ENCODE results near the gene EPB41. TPM values are rescaled to one million over a fixed set of nuclear protein-coding genes. Genes with fewer than 3 reads are reported as not detected.
"Not testable (repeated sequence)": the region's sequence is repeated elsewhere in the genome, so short reads cannot be mapped to it uniquely, and the experiment has no call there.

The EPB41 gene
- total RNA-seq, 1 donor from 2014 or later = 82.9 TPM

GRCh38 chr1:29064064-29064463, 149.7 kb downstream of the EPB41 start:
- no peak for DNase-seq (ENCODE audit: extremely low spot score, unreplicated experiment)
- H3K4me3 Mint-ChIP-seq = no peak overlapping the region
- H3K9me3 Mint-ChIP-seq = no peaks in the 10 kb centered on the region
- peaks cover 3% of the 10 kb centered on the region for H3K4me1 Mint-ChIP-seq (ENCODE audit: unreplicated experiment)
- H3K36me3 Mint-ChIP-seq = peaks cover 4% of the 10 kb centered on the region
- no peak overlapping the region for H3K27ac Mint-ChIP-seq
- no peaks in the 10 kb centered on the region for H3K27me3 Mint-ChIP-seq
- TF ChIP-seq, protein P1, sequence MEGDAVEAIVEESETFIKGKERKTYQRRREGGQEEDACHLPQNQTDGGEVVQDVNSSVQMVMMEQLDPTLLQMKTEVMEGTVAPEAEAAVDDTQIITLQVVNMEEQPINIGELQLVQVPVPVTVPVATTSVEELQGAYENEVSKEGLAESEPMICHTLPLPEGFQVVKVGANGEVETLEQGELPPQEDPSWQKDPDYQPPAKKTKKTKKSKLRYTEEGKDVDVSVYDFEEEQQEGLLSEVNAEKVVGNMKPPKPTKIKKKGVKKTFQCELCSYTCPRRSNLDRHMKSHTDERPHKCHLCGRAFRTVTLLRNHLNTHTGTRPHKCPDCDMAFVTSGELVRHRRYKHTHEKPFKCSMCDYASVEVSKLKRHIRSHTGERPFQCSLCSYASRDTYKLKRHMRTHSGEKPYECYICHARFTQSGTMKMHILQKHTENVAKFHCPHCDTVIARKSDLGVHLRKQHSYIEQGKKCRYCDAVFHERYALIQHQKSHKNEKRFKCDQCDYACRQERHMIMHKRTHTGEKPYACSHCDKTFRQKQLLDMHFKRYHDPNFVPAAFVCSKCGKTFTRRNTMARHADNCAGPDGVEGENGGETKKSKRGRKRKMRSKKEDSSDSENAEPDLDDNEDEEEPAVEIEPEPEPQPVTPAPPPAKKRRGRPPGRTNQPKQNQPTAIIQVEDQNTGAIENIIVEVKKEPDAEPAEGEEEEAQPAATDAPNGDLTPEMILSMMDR (conservative IDR thresholded peaks at IDR 0.05) = no peak

- Mint-ChIP-seq H3K4me1 (ENCODE audit: unreplicated experiment) (no peaks in the 10 kb centered on the region), H3K4me3 (no peak overlapping the region), H3K27me3 (no peaks in the 10 kb centered on the region), H3K27ac (no peak overlapping the region), H3K9me3 (no peaks in the 10 kb centered on the region), H3K36me3 (peaks cover 12% of the 10 kb centered on the region)
- no peak for DNase-seq (ENCODE audit: extremely low spot score, unreplicated experiment)
- TF ChIP-seq, protein P1 (conservative IDR thresholded peaks at IDR 0.05) = no peak
Observed at GRCh38 chr1:29077155-29077554, 162.8 kb downstream of the EPB41 start.

GRCh38 chr1:29079916-29080629, 165.7 kb downstream of the EPB41 start:
- not testable (repeated sequence) for DNase-seq (ENCODE audit: extremely low spot score, unreplicated experiment); H3K9me3 Mint-ChIP-seq; H3K27ac Mint-ChIP-seq; H3K4me3 Mint-ChIP-seq; H3K27me3 Mint-ChIP-seq; H3K36me3 Mint-ChIP-seq; H3K4me1 Mint-ChIP-seq (ENCODE audit: unreplicated experiment)

DNA sequence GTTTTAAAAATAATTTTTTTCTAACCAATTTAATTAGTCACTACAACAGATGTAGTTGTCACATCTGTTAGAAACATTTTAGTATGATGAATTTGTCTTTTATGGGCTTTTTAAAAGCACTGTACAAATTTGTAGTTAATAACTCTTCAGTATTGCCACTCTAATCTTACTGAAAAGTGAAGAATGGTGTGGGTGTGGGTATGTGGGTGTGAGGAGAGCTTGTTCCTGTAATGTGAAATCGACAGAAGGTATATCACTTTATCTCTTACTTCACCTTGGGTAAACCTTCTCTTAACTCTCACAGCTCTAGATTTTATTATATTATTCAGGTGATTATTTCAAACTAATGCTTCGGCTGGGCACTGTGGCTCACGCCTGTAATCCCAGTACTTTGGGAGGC, 166.8 kb downstream of the EPB41 start:
- no peak overlapping the region for H3K27ac Mint-ChIP-seq

DNA sequence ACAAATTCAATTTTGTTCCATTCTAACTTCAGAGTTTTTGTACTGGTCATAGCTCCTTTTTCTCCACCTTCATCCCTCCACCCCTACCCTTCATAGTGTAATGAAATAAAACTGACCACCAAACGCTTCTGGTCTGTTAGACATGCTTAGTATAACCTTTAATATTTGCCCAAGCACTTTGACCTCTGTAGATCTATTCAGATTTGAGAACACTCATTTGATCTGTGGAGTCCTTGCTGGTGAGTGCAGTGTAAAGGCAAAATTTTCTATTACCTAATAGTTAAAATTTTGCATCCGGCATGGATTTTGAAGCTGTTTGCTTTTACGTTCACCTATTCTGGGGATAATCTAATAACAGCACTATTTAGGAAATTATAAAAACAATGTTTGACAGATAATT, 168.2 kb downstream of the EPB41 start:
- Mint-ChIP-seq H3K9me3 (no peaks in the 10 kb centered on the region), H3K36me3 (no peaks in the 10 kb centered on the region), H3K27ac (no peak overlapping the region), H3K4me3 (no peak overlapping the region), H3K4me1 (ENCODE audit: unreplicated experiment) (no peaks in the 10 kb centered on the region), H3K27me3 (no peaks in the 10 kb centered on the region)
- DNase-seq (ENCODE audit: extremely low spot score, unreplicated experiment) = no peak
- TF ChIP-seq, protein P1 (conservative IDR thresholded peaks at IDR 0.05) = no peak

More for the DNA sequence above, 166.8 kb downstream of the EPB41 start:
- H3K4me1 Mint-ChIP-seq (ENCODE audit: unreplicated experiment) = no peaks in the 10 kb centered on the region
- H3K27me3 Mint-ChIP-seq = no peaks in the 10 kb centered on the region
- TF ChIP-seq, protein P1 (conservative IDR thresholded peaks at IDR 0.05) = no peak
- H3K36me3 Mint-ChIP-seq = peaks cover 3% of the 10 kb centered on the region
- H3K9me3 Mint-ChIP-seq = no peaks in the 10 kb centered on the region
- DNase-seq (ENCODE audit: extremely low spot score, unreplicated experiment) = no peak
- no peak overlapping the region for H3K4me3 Mint-ChIP-seq

- Mint-ChIP-seq H3K27me3 (no peaks in the 10 kb centered on the region), H3K36me3 (no peaks in the 10 kb centered on the region)
- DNase-seq (ENCODE audit: extremely low spot score, unreplicated experiment) = no peak
Observed at GRCh38 chr1:29083317-29084195, 169.2 kb downstream of the EPB41 start.

More at GRCh38 chr1:29083317-29084195, 169.2 kb downstream of the EPB41 start:
- TF ChIP-seq, protein P1 (conservative IDR thresholded peaks at IDR 0.05) = no peak
- H3K27ac Mint-ChIP-seq = no peak overlapping the region
- no peaks in the 10 kb centered on the region for H3K9me3 Mint-ChIP-seq
- no peak overlapping the region for H3K4me3 Mint-ChIP-seq
- H3K4me1 Mint-ChIP-seq (ENCODE audit: unreplicated experiment) = no peaks in the 10 kb centered on the region
